ENCODE data around the gene CTBP2.

The CTBP2 gene

GRCh38 chr10:124997306-124997705 is 163.1 kb downstream of the CTBP2 start:
- no CpG with 5 or more reads among the region's 11 CpGs for WGBS (ENCODE audit: insufficient coverage, insufficient read length)
- H3K4me3 ChIP-seq (ENCODE audit: low read length) = no peak overlapping the region
- H3K27me3 ChIP-seq (ENCODE audit: control insufficient read depth, insufficient read depth, low read length) = no peaks in the 10 kb centered on the region
- H3K36me3 ChIP-seq (ENCODE audit: control insufficient read depth, insufficient read depth, low read length) = peaks cover 71% of the 10 kb centered on the region
- no peak overlapping the region for H3K27ac ChIP-seq (ENCODE audit: low read length)
- no peaks in the 10 kb centered on the region for H3K4me1 ChIP-seq (ENCODE audit: control insufficient read depth, insufficient read depth, low read length)
- no peaks in the 10 kb centered on the region for H3K9me3 ChIP-seq (ENCODE audit: control insufficient read depth, insufficient read depth, low read length)
- DNase-seq (ENCODE audit: low read depth, low spot score) = no peak

GRCh38 chr10:124996854-124997215 is 163.5 kb downstream of the CTBP2 start:
- peaks cover 70% of the 10 kb centered on the region for H3K36me3 ChIP-seq (ENCODE audit: control insufficient read depth, insufficient read depth, low read length)
- DNase-seq (ENCODE audit: low read depth, low spot score) = no peak
- H3K4me3 ChIP-seq (ENCODE audit: low read length) = no peak overlapping the region
- no peaks in the 10 kb centered on the region for H3K9me3 ChIP-seq (ENCODE audit: control insufficient read depth, insufficient read depth, low read length)
- no peaks in the 10 kb centered on the region for H3K27me3 ChIP-seq (ENCODE audit: control insufficient read depth, insufficient read depth, low read length)
- H3K27ac ChIP-seq (ENCODE audit: low read length) = no peak overlapping the region
- WGBS (ENCODE audit: insufficient coverage, insufficient read length) = no CpG with 5 or more reads among the region's 17 CpGs
- H3K4me1 ChIP-seq (ENCODE audit: control insufficient read depth, insufficient read depth, low read length) = no peaks in the 10 kb centered on the region

GRCh38 chr10:124996127-124996853 is 164.1 kb downstream of the CTBP2 start:
- no CpG with 5 or more reads among the region's 24 CpGs for WGBS (ENCODE audit: insufficient coverage, insufficient read length)
- no peaks in the 10 kb centered on the region for H3K4me1 ChIP-seq (ENCODE audit: control insufficient read depth, insufficient read depth, low read length)
- no peak for DNase-seq (ENCODE audit: low read depth, low spot score)
- H3K27me3 ChIP-seq (ENCODE audit: control insufficient read depth, insufficient read depth, low read length) = no peaks in the 10 kb centered on the region
- H3K4me3 ChIP-seq (ENCODE audit: low read length) = no peak overlapping the region
- H3K36me3 ChIP-seq (ENCODE audit: control insufficient read depth, insufficient read depth, low read length) = peaks cover 69% of the 10 kb centered on the region
- H3K27ac ChIP-seq (ENCODE audit: low read length) = no peak overlapping the region
- H3K9me3 ChIP-seq (ENCODE audit: control insufficient read depth, insufficient read depth, low read length) = no peaks in the 10 kb centered on the region

- WGBS (ENCODE audit: insufficient coverage, insufficient read length) = no CpG with 5 or more reads among the region's 11 CpGs
- H3K36me3 ChIP-seq (ENCODE audit: control insufficient read depth, insufficient read depth, low read length) = peaks cover 74% of the 10 kb centered on the region
Observed at GRCh38 chr10:124995605-124996004, 164.8 kb downstream of the CTBP2 start.

GRCh38 chr10:124994573-124995473 is 165.5 kb downstream of the CTBP2 start:
- no CpG with 5 or more reads among the region's 31 CpGs for WGBS (ENCODE audit: insufficient coverage, insufficient read length)

More at GRCh38 chr10:124995605-124996004, 164.8 kb downstream of the CTBP2 start:
- Histone ChIP-seq H3K4me3 (ENCODE audit: low read length) (no peak overlapping the region), H3K27ac (ENCODE audit: low read length) (no peak overlapping the region), H3K4me1 (ENCODE audit: control insufficient read depth, insufficient read depth, low read length) (no peaks in the 10 kb centered on the region), H3K27me3 (ENCODE audit: control insufficient read depth, insufficient read depth, low read length) (no peaks in the 10 kb centered on the region), H3K9me3 (ENCODE audit: control insufficient read depth, insufficient read depth, low read length) (no peaks in the 10 kb centered on the region)
- DNase-seq (ENCODE audit: low read depth, low spot score) = no peak

GRCh38 chr10:124993736-124994451 is 166.5 kb downstream of the CTBP2 start:
- Histone ChIP-seq H3K4me1 (ENCODE audit: control insufficient read depth, insufficient read depth, low read length) (no peaks in the 10 kb centered on the region), H3K36me3 (ENCODE audit: control insufficient read depth, insufficient read depth, low read length) (peaks cover 63% of the 10 kb centered on the region), H3K27ac (ENCODE audit: low read length) (no peak overlapping the region), H3K27me3 (ENCODE audit: control insufficient read depth, insufficient read depth, low read length) (no peaks in the 10 kb centered on the region), H3K9me3 (ENCODE audit: control insufficient read depth, insufficient read depth, low read length) (no peaks in the 10 kb centered on the region), H3K4me3 (ENCODE audit: low read length) (no peak overlapping the region)
- WGBS (ENCODE audit: insufficient coverage, insufficient read length) = no CpG with 5 or more reads among the region's 21 CpGs
- no peak for DNase-seq (ENCODE audit: low read depth, low spot score)

More at GRCh38 chr10:124994573-124995473, 165.5 kb downstream of the CTBP2 start:
- no peak overlapping the region for H3K27ac ChIP-seq (ENCODE audit: low read length)
- no peak for DNase-seq (ENCODE audit: low read depth, low spot score)
- H3K36me3 ChIP-seq (ENCODE audit: control insufficient read depth, insufficient read depth, low read length) = peaks cover 68% of the 10 kb centered on the region
- H3K9me3 ChIP-seq (ENCODE audit: control insufficient read depth, insufficient read depth, low read length) = no peaks in the 10 kb centered on the region
- no peaks in the 10 kb centered on the region for H3K27me3 ChIP-seq (ENCODE audit: control insufficient read depth, insufficient read depth, low read length)
- H3K4me3 ChIP-seq (ENCODE audit: low read length) = no peak overlapping the region
- H3K4me1 ChIP-seq (ENCODE audit: control insufficient read depth, insufficient read depth, low read length) = no peaks in the 10 kb centered on the region

- peaks cover 63% of the 10 kb centered on the region for H3K36me3 ChIP-seq (ENCODE audit: control insufficient read depth, insufficient read depth, low read length)
- no peaks in the 10 kb centered on the region for H3K4me1 ChIP-seq (ENCODE audit: control insufficient read depth, insufficient read depth, low read length)
- no peak for DNase-seq (ENCODE audit: low read depth, low spot score)
- H3K27ac ChIP-seq (ENCODE audit: low read length) = no peak overlapping the region
- no peak overlapping the region for H3K4me3 ChIP-seq (ENCODE audit: low read length)
- WGBS (ENCODE audit: insufficient coverage, insufficient read length) = no CpG with 5 or more reads among the region's 4 CpGs
- no peaks in the 10 kb centered on the region for H3K27me3 ChIP-seq (ENCODE audit: control insufficient read depth, insufficient read depth, low read length)
- no peaks in the 10 kb centered on the region for H3K9me3 ChIP-seq (ENCODE audit: control insufficient read depth, insufficient read depth, low read length)
Observed at GRCh38 chr10:124993345-124993708, 167.0 kb downstream of the CTBP2 start.

- H3K27me3 ChIP-seq (ENCODE audit: control insufficient read depth, insufficient read depth, low read length) = no peaks in the 10 kb centered on the region
- H3K27ac ChIP-seq (ENCODE audit: low read length) = no peak overlapping the region
- H3K4me1 ChIP-seq (ENCODE audit: control insufficient read depth, insufficient read depth, low read length) = no peaks in the 10 kb centered on the region
- H3K4me3 ChIP-seq (ENCODE audit: low read length) = no peak overlapping the region
- DNase-seq (ENCODE audit: low read depth, low spot score) = no peak
- peaks cover 57% of the 10 kb centered on the region for H3K36me3 ChIP-seq (ENCODE audit: control insufficient read depth, insufficient read depth, low read length)
- WGBS (ENCODE audit: insufficient coverage, insufficient read length) = no CpG with 5 or more reads among the region's 20 CpGs
- H3K9me3 ChIP-seq (ENCODE audit: control insufficient read depth, insufficient read depth, low read length) = no peaks in the 10 kb centered on the region
Observed at GRCh38 chr10:124992462-124993344, 167.7 kb downstream of the CTBP2 start.

- H3K4me1 ChIP-seq (ENCODE audit: control insufficient read depth, insufficient read depth, low read length) = no peaks in the 10 kb centered on the region
- no peak for DNase-seq (ENCODE audit: low read depth, low spot score)
- H3K4me3 ChIP-seq (ENCODE audit: low read length) = no peak overlapping the region
- no CpG with 5 or more reads among the region's 4 CpGs for WGBS (ENCODE audit: insufficient coverage, insufficient read length)
- no peaks in the 10 kb centered on the region for H3K9me3 ChIP-seq (ENCODE audit: control insufficient read depth, insufficient read depth, low read length)
- H3K36me3 ChIP-seq (ENCODE audit: control insufficient read depth, insufficient read depth, low read length) = peaks cover 52% of the 10 kb centered on the region
- H3K27me3 ChIP-seq (ENCODE audit: control insufficient read depth, insufficient read depth, low read length) = no peaks in the 10 kb centered on the region
- H3K27ac ChIP-seq (ENCODE audit: low read length) = no peak overlapping the region
Observed at GRCh38 chr10:124991835-124992234, 168.5 kb downstream of the CTBP2 start.
